Activated naive CD8-positive, alpha-beta T cell (primary cell): ENCODE data around the gene MED16.
A peak's percentile ranks its signal among the peaks of the same experiment; 100 is the strongest.
"Not testable (repeated sequence)": the region's sequence is repeated elsewhere in the genome, so short reads cannot be mapped to it uniquely, and the experiment has no call there.

Experiments
- H3K27ac Mint-ChIP-seq: one replicate; pipeline ENCODE4 v1.8.0; 2021; ENCODE audit warnings: mixed read lengths
- H3K27me3 Mint-ChIP-seq: one replicate; pipeline ENCODE4 v1.8.0; 2021; ENCODE audit warnings: mixed read lengths
- H3K36me3 Mint-ChIP-seq: one replicate; pipeline ENCODE4 v1.8.0; 2021; ENCODE audit warnings: mixed read lengths
- H3K4me1 Mint-ChIP-seq: one replicate; pipeline ENCODE4 v1.8.0; 2021; ENCODE audit warnings: low read depth, mixed read lengths
- H3K4me3 Mint-ChIP-seq: one replicate; pipeline ENCODE4 v1.8.0; 2021; ENCODE audit warnings: mild to moderate bottlenecking, mixed read lengths
- H3K9me3 Mint-ChIP-seq: one replicate; pipeline ENCODE4 v1.8.0; 2021; ENCODE audit warnings: low read depth, mixed read lengths

MED16 gene

DNA sequence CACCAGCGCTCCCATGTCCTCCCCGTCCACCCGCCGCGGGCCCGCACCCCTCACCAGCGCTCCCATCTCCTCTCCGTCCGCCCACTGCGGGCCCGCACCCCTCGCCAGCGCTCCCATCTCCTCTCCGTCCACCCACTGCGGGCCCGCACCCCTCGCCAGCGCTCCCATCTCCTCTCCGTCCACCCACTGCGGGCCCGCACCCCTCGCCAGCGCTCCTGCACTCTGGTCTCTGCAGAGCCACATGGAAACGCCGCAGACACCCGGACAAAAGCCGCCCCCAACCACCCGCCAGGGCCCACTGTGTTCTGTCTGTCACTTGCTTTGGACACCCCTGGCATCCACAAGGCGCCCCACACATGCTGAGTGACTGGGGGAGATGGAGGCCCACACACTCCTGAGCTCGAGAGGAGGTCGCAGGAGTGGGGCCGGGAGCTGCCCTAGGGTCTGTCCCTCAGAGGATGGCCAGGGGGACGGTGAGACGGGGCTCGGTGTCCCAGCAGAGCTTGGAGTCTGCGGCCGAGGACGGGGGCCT lies 26.2 kb downstream of the MED16 start:
- peaks cover 2% of the 10 kb centered on the region for H3K36me3 Mint-ChIP-seq
- H3K9me3 Mint-ChIP-seq: no peaks in the 10 kb centered on the region
- no peak overlapping the region for H3K27ac Mint-ChIP-seq
- H3K27me3 Mint-ChIP-seq: no peaks in the 10 kb centered on the region
- peaks cover 18% of the 10 kb centered on the region for H3K4me1 Mint-ChIP-seq
- no peak overlapping the region for H3K4me3 Mint-ChIP-seq

DNA sequence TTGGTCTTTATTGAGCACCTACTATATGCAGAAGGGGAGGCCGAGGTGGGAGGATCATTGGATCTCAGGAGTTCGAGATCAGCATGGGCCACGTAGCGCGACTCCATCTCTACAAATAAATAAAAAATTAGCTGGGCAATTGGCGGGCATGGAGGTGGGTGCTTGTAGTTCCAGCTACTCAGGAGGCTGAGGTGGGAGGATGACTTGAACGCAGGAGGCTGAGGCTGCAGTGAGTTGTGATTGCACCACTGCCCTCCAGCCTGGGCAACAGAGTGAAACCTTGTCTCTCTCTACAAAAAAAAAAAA lies 29.7 kb downstream of the MED16 start:
- H3K4me1 Mint-ChIP-seq: peaks cover 14% of the 10 kb centered on the region
- no peaks in the 10 kb centered on the region for H3K27me3 Mint-ChIP-seq
- no peak overlapping the region for H3K27ac Mint-ChIP-seq
- H3K36me3 Mint-ChIP-seq: no peaks in the 10 kb centered on the region
- peak overlapping the region; percentile 59 for H3K4me3 Mint-ChIP-seq
- H3K9me3 Mint-ChIP-seq: no peaks in the 10 kb centered on the region

DNA sequence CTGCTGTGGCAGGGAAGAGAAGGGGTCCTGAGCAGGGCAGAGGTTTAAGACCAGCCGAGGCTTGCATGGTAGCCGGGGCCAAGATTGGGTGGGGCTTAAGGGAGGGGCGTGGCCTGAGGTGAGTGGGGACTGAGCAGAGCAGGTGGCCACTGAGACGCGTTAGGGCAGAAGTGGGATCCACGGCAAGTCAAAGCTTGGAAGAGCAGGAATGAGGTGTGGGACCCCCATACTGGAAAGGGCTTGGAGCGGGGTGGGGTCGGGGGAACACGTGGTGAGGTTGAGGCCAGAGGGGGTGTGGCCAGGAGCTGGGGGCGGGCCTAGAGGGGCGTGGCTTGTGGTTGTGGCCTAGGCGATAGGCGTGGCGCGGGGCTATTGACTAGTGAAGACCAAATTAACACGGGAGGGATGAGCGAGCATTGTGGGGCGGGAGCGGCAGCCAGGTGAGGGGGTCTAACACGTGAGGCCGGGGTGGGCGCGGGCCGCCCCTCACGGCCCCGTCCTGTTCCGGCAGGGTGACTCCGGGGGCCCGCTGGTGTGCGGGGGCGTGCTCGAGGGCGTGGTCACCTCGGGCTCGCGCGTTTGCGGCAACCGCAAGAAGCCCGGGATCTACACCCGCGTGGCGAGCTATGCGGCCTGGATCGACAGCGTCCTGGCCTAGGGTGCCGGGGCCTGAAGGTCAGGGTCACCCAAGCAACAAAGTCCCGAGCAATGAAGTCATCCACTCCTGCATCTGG lies 30.2 kb downstream of the MED16 start:
- peak overlapping the region; percentile 60 for H3K4me3 Mint-ChIP-seq
- H3K36me3 Mint-ChIP-seq: no peaks in the 10 kb centered on the region
- no peaks in the 10 kb centered on the region for H3K9me3 Mint-ChIP-seq
- peaks cover 14% of the 10 kb centered on the region for H3K4me1 Mint-ChIP-seq
- no peaks in the 10 kb centered on the region for H3K27me3 Mint-ChIP-seq
- no peak overlapping the region for H3K27ac Mint-ChIP-seq

DNA sequence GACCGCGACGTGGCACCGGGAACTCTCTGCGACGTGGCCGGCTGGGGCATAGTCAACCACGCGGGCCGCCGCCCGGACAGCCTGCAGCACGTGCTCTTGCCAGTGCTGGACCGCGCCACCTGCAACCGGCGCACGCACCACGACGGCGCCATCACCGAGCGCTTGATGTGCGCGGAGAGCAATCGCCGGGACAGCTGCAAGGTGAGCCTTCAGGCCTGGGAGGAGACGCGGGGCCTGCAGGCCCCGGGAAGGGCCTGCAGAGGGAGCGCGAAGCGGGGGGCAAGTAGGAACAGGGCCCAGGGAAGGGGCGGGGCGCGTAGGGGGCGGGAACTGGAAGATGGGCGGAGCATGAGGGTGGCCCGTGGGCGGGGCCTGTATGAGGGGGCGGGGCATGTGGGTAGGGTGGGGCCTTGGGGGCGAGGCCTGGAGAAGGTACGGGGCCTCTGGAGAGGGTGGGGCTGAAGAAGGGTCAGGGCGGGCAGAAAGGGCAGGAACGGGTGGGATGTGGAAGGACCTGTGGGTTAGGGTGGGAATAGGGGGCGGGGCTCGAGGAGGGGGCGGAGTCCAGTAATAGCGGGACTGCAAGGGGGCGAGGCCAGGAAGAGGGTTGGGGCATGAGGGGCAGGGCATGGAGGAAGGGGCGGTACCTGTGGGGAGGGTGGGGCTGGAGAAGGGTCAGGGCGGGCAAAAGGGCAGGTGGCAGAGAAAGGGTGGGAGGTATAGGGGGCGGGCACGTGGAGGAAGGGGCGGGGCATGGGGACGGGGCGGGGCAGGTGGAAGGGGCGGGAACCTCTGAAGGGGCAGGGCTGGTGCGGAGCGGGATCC lies 31.0 kb downstream of the MED16 start:
- Mint-ChIP-seq H3K9me3 (no peaks in the 10 kb centered on the region), H3K27me3 (no peaks in the 10 kb centered on the region), H3K27ac (no peak overlapping the region), H3K4me1 (peaks cover 14% of the 10 kb centered on the region), H3K36me3 (no peaks in the 10 kb centered on the region), H3K4me3 (no peak overlapping the region)

DNA sequence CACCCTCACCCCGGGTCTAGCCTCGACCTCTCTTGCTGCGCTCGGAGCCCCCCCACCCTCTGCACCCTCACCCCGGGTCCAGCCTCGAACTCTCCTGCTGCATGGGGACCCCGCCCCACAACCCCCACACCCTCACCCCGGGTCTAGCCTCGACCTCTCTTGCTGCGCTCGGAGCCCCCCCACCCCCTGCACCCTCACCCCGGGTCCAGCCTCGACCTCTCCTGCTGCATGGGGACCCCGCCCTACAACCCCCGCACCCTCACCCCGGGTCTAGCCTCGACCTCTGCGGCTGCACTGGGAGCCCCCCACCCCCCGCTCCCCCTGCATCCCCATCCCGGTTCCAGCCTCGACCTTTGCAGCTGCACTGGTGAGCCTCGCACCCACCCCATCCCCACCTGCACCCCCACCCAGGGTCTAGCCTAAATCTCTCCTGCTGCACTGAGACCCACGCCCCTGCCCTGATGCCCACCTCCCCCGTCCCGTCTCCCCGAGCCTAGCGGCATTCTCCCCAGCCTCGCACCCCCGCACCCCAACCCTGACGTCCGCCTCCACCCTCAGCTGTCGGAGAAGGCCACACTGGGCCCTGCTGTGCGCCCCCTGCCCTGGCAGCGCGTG lies 31.7 kb downstream of the MED16 start:
- H3K9me3 Mint-ChIP-seq: no peaks in the 10 kb centered on the region
- no peak overlapping the region for H3K27ac Mint-ChIP-seq
- no peaks in the 10 kb centered on the region for H3K27me3 Mint-ChIP-seq
- H3K4me1 Mint-ChIP-seq: peaks cover 14% of the 10 kb centered on the region
- no peak overlapping the region for H3K4me3 Mint-ChIP-seq
- no peaks in the 10 kb centered on the region for H3K36me3 Mint-ChIP-seq

DNA sequence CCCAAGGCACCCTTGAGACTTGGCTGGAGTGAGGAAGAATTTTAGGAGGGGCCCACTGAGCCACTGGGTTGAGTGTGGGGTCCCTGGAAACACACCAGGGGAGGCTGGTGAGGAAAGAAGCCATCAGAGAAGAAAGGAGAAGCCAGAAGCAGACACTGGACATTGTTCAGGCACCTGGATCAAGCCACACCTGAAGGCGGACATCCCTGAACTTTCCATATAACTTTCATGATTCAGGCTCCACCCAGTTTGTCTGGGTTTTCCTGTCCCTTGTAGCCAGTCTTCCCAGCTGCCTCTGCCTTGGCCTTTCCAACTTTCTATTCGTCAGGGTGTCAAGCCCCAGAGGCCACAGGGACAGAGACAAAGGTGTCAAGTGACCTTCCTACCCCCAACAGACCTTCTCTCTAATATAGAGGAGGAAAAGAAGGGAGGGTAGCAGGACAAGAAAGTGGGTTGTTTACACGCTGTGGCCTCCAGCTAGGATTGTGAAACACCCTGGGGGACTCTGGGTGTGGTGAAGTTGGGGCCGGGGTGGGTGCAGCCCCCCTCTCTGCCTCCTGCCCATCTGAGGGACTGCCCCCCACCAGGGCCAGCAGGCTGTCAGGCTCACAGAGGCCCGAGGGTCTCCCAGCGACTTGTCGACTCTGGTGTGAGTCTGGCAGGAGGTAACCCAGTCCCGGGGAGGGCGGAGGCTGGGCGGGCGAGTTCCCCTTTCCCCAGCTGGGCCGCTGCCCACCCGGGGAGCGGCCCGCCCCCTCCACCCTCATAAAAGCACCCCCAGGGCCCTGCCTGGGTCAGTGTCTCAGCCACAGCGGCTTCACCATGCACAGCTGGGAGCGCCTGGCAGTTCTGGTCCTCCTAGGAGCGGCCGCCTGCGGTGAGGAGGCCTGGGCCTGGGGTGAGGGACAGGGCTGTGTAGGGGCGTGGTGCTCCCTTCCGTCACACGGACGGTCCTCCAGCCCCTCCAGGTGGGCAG lies 33.8 kb downstream of the MED16 start, which contains the start of gene CFD:
Gene CFD (plus strand): TSS at position 797 of the 976 bp plus-strand sequence. CDS start 26 bp downstream, at position 823.
- H3K4me1 Mint-ChIP-seq: peaks cover 14% of the 10 kb centered on the region
- H3K4me3 Mint-ChIP-seq: peak within 1 kb of the TSS; percentile 20
- H3K27ac Mint-ChIP-seq: no peak within 1 kb of the TSS
- no peaks in the 10 kb centered on the region for H3K27me3 Mint-ChIP-seq
- no peaks in the 10 kb centered on the region for H3K9me3 Mint-ChIP-seq
- H3K36me3 Mint-ChIP-seq: no peaks in the 10 kb centered on the region

DNA sequence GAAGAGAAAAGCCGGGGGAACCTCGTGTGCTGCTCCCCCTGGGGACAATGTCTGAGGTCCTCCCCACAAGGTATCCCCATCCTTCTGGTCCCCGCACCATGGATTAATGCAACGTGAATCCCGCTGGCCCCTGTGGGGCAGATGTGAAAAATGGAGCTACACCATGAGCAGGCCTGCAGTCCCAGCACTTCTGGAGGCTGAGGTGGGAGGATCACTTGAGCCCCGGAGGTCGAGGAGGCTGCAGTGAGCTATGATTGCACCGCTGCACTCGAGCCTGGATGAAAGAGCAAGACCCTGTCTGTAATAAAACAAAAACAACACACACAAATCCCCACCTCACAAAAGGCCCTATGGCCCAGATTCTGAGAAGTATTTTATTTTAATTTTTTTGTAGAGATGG lies 34.7 kb downstream of the MED16 start:
- no peaks in the 10 kb centered on the region for H3K9me3 Mint-ChIP-seq
- H3K27ac Mint-ChIP-seq: no peak overlapping the region
- no peaks in the 10 kb centered on the region for H3K36me3 Mint-ChIP-seq
- H3K27me3 Mint-ChIP-seq: no peaks in the 10 kb centered on the region
- H3K4me1 Mint-ChIP-seq: peaks cover 8% of the 10 kb centered on the region
- no peak overlapping the region for H3K4me3 Mint-ChIP-seq

DNA sequence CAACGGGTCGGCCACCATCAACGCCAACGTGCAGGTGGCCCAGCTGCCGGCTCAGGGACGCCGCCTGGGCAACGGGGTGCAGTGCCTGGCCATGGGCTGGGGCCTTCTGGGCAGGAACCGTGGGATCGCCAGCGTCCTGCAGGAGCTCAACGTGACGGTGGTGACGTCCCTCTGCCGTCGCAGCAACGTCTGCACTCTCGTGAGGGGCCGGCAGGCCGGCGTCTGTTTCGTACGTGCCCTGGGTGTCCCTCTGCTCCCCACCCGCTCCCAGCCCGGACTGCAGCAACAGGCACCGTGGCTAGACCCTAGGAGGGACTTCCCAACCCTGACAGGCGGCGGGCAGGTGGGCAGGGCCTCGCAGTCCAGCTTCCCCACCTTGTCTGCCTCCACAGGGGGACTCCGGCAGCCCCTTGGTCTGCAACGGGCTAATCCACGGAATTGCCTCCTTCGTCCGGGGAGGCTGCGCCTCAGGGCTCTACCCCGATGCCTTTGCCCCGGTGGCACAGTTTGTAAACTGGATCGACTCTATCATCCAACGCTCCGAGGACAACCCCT lies 37.3 kb downstream of the MED16 start:
- peaks cover 2% of the 10 kb centered on the region for H3K4me1 Mint-ChIP-seq
- no peak overlapping the region for H3K4me3 Mint-ChIP-seq
- H3K9me3 Mint-ChIP-seq: no peaks in the 10 kb centered on the region
- no peaks in the 10 kb centered on the region for H3K27me3 Mint-ChIP-seq
- no peak overlapping the region for H3K27ac Mint-ChIP-seq
- H3K36me3 Mint-ChIP-seq: no peaks in the 10 kb centered on the region

DNA sequence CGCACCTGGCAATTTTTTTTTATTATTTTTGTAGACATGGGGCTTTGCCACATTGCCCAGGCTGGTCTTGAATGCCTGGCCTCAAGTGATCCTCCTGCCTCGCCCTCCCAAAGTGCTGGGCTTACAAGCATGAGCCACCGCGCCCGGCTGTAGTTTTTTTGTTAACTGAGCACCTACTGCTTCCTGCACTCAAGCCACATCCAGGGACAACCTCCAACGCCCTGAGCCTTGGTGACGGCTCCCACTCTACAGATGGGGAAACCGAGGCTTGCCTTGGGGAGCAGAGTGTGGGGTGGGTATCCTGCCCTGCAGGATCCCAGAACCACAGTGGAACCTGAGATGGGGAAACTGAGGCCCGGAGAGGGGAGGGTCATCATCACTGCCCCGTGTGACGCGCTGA lies 37.8 kb downstream of the MED16 start:
- no peak overlapping the region for H3K4me3 Mint-ChIP-seq

DNA sequence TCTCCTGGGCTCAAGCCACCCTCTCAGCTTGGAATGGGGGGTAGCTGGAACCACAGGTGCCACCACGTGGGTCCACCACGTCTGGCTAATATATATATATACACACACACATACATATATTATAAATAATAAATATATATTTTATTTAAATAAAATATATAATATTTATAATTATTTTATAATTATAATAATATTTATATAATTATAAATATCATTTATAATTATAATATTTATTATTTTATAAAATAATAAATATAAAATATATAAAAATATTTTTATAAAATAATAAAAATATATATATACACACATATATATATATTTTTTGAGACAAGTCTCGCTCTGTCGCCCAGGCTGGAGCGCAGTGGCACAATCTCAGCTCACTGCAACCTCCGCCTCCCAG lies 38.4 kb downstream of the MED16 start:
- Mint-ChIP-seq H3K4me1 (no peaks in the 10 kb centered on the region), H3K27me3 (no peaks in the 10 kb centered on the region), H3K27ac (no peak overlapping the region), H3K36me3 (no peaks in the 10 kb centered on the region), H3K9me3 (no peaks in the 10 kb centered on the region), H3K4me3 (no peak overlapping the region)

More for the DNA sequence above, 37.8 kb downstream of the MED16 start:
- Mint-ChIP-seq H3K27me3 (no peaks in the 10 kb centered on the region), H3K36me3 (no peaks in the 10 kb centered on the region), H3K27ac (no peak overlapping the region), H3K9me3 (no peaks in the 10 kb centered on the region), H3K4me1 (peaks cover 2% of the 10 kb centered on the region)

DNA sequence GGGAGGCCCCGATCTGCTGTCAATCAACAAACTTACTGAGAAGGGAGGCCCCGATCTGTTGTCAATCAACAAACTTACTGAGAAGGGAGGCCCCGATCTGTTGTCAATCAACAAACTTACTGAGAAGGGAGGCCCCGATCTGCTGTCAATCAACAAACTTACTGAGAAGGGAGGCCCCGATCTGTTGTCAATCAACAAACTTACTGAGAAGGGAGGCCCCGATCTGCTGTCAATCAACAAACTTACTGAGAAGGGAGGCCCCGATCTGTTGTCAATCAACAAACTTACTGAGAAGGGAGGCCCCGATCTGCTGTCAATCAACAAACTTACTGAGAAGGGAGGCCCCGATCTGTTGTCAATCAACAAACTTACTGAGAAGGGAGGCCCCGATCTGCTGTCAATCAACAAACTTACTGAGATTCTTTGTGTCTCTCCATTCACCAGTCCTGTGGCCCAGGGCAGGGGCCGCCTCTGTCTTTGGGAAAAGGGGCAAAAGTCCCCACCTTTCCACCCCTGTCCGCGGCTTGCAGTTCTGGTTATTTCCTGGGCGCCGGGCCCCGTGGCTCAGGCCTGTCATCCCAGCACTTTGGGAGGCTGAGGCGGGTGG lies 39.3 kb downstream of the MED16 start:
- H3K4me3 Mint-ChIP-seq, H3K4me1 Mint-ChIP-seq, H3K27me3 Mint-ChIP-seq, H3K27ac Mint-ChIP-seq, H3K36me3 Mint-ChIP-seq, H3K9me3 Mint-ChIP-seq: not testable (repeated sequence)

DNA sequence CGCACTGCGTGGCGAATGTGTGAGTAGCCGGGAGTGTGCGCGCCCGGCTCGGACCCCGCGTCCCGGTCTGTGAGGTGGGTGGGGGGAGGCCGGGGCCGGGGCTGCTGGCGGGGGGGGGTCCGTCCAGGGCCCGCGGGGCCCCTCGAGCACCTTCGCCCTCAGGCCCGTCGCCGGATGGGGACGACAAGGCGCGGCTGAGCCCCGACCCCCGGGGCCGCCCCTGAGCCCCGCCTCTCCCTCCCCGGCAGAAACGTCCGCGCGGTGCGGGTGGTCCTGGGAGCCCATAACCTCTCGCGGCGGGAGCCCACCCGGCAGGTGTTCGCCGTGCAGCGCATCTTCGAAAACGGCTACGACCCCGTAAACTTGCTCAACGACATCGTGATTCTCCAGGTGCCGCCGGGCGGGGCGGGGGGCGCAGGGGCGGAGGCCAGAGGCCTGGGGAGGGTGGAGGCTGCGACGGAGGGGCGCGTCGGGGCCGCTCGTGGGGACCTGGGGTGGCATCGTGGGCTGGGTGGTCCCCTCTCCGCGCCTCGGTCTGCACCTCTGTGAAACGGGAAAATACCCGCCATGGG lies 39.9 kb downstream of the MED16 start:
- H3K27ac Mint-ChIP-seq: no peak overlapping the region
- no peaks in the 10 kb centered on the region for H3K9me3 Mint-ChIP-seq
- no peaks in the 10 kb centered on the region for H3K4me1 Mint-ChIP-seq
- H3K36me3 Mint-ChIP-seq: no peaks in the 10 kb centered on the region
- H3K4me3 Mint-ChIP-seq: no peak overlapping the region
- no peaks in the 10 kb centered on the region for H3K27me3 Mint-ChIP-seq

DNA sequence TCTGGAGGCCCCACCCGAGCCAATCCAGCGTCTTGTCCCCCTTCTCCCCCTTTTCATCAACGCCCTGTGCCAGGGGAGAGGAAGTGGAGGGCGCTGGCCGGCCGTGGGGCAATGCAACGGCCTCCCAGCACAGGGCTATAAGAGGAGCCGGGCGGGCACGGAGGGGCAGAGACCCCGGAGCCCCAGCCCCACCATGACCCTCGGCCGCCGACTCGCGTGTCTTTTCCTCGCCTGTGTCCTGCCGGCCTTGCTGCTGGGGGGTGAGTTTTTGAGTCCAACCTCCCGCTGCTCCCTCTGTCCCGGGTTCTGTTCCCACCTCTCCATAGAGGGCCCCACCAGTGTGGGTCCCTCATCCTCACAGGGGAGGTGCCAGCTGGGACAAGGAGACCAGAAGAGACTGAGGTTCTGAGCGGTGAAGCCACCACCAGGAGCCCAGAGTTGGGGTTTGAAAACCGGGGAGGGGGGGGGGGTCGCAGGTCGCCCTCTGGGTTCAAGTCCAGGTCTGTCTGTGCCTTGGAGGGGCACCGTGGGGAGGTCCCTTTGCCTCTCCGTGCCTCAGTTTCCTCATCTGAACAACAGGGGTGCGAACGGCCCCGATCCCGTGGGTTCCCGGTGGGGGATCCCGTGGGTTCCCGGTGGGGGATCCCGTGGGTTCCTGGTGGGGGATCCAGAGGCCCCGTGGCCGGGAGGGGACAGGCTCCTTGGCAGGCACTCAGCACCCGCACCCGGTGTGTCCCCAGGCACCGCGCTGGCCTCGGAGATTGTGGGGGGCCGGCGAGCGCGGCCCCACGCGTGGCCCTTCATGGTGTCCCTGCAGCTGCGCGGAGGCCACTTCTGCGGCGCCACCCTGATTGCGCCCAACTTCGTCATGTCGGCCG lies 40.6 kb downstream of the MED16 start, which contains the start of gene ELANE:
Gene ELANE (plus strand): TSS at position 168 of the 878 bp plus-strand sequence. CDS start 26 bp downstream, at position 194.
- H3K4me3 Mint-ChIP-seq: no peak within 1 kb of the TSS
- H3K36me3 Mint-ChIP-seq: no peaks in the 10 kb centered on the region
- no peaks in the 10 kb centered on the region for H3K4me1 Mint-ChIP-seq
- H3K27me3 Mint-ChIP-seq: peaks cover under 1% of the 10 kb centered on the region
- H3K27ac Mint-ChIP-seq: no peak within 1 kb of the TSS
- no peaks in the 10 kb centered on the region for H3K9me3 Mint-ChIP-seq
